SK-N-SH treated with all-trans-retinoic acid at 6 μM for 48 hours (cell line): ENCODE data around the gene GCNT2.

Source experiments
- ATAC-seq: fragments of 200-7000 bp; cut with Tn5 transposase; 3 replicates; pipeline ENCODE4 v1.9.1; 2020; ENCODE audit warnings: mild to moderate bottlenecking, moderate library complexity
- ARNTL ChIP-seq: fragments of 450-650 bp; formaldehyde crosslinking; IDR thresholded peaks from 2 replicates; pipeline ENCODE4 v1.5.0; 2020; ENCODE audit warnings: low read depth, mild to moderate bottlenecking, moderate library complexity, borderline replicate concordance
- BACH2 ChIP-seq: fragments of 250-450 bp; sonication (Bioruptor Pico); IDR thresholded peaks from 2 replicates; pipeline ENCODE4 v1.9.0; 2021; ENCODE audit warnings: mild to moderate bottlenecking, borderline replicate concordance
- CSDC2 ChIP-seq: fragments of 250-450 bp; sonication (Bioruptor Pico); IDR thresholded peaks from 2 replicates; pipeline ENCODE4 v1.5.0; 2020; ENCODE audit warnings: mild to moderate bottlenecking, moderate library complexity
- ESRRG ChIP-seq: fragments of 250-450 bp; sonication (Bioruptor Pico); IDR thresholded peaks from 2 replicates; pipeline ENCODE4 v1.6.1; 2021; ENCODE audit warnings: mild to moderate bottlenecking
- GLIS3 ChIP-seq: fragments of 250-450 bp; sonication (Bioruptor Pico); IDR thresholded peaks from 2 replicates; pipeline ENCODE4 v1.5.0; 2020; ENCODE audit warnings: mild to moderate bottlenecking, moderate library complexity
- ISL1 ChIP-seq: fragments of 250-450 bp; sonication (Bioruptor Pico); IDR thresholded peaks from 2 replicates; pipeline ENCODE4 v2.1.2; 2022; ENCODE audit warnings: mild to moderate bottlenecking, moderate library complexity
- OSR1 ChIP-seq: fragments of 250-450 bp; sonication (Bioruptor Pico); IDR thresholded peaks from 2 replicates; pipeline ENCODE4 v1.8.0; 2022; ENCODE audit warnings: moderate library complexity, mild to moderate bottlenecking, inconsistent platforms
- PATZ1 ChIP-seq: fragments of 250-450 bp; sonication (Bioruptor Pico); IDR thresholded peaks from 2 replicates; pipeline ENCODE4 v1.8.0; 2020; ENCODE audit warnings: mild to moderate bottlenecking, moderate library complexity, borderline replicate concordance
- POU6F1 ChIP-seq: fragments of 250-450 bp; sonication (Bioruptor Pico); IDR thresholded peaks from 2 replicates; pipeline ENCODE4 v1.8.0; 2021; ENCODE audit warnings: low read depth, mild to moderate bottlenecking, moderate library complexity, borderline replicate concordance
- PPARA ChIP-seq: fragments of 250-450 bp; sonication (Bioruptor Pico); IDR thresholded peaks from 2 replicates; pipeline ENCODE4 v1.5.0; 2020; ENCODE audit warnings: mild to moderate bottlenecking, borderline replicate concordance
- RARB ChIP-seq: fragments of 250-450 bp; sonication (Bioruptor Pico); IDR thresholded peaks from 2 replicates; pipeline ENCODE4 v1.8.0; 2021; ENCODE audit warnings: mild to moderate bottlenecking, moderate library complexity
- SNAI2 ChIP-seq: fragments of 250-450 bp; sonication (Bioruptor Pico); IDR thresholded peaks from 2 replicates; pipeline ENCODE4 v1.5.0; 2020; ENCODE audit warnings: mild to moderate bottlenecking, moderate library complexity
- TCF4 ChIP-seq: fragments of 250-450 bp; sonication (Bioruptor Pico); IDR thresholded peaks from 2 replicates; pipeline ENCODE4 v1.8.0; 2021; ENCODE audit warnings: mild to moderate bottlenecking, moderate library complexity, borderline replicate concordance
- TOX ChIP-seq: fragments of 250-450 bp; sonication (Bioruptor Pico); IDR thresholded peaks from 2 replicates; pipeline ENCODE4 v1.8.0; 2021; ENCODE audit warnings: mild to moderate bottlenecking, moderate library complexity, borderline replicate concordance
- TSHZ2 ChIP-seq: fragments of 250-450 bp; sonication (Bioruptor Pico); IDR thresholded peaks from 2 replicates; pipeline ENCODE4 v1.5.0; 2020; ENCODE audit warnings: mild to moderate bottlenecking, moderate library complexity
- ZFP3 ChIP-seq: fragments of 250-450 bp; sonication (Bioruptor Pico); IDR thresholded peaks from 2 replicates; pipeline ENCODE4 v1.5.0; 2020; ENCODE audit warnings: mild to moderate bottlenecking, moderate library complexity
- ZFP30 ChIP-seq: fragments of 450-650 bp; formaldehyde crosslinking; IDR thresholded peaks from 2 replicates; pipeline ENCODE4 v1.5.0; 2022; ENCODE audit warnings: mild to moderate bottlenecking, moderate library complexity
- ZNF565 ChIP-seq: fragments of 450-650 bp; formaldehyde crosslinking; conservative IDR thresholded peaks from 2 replicates; pipeline ENCODE4 v1.5.0; 2020; ENCODE audit warnings: low read depth, mild to moderate bottlenecking, moderate library complexity
- ZNF70 ChIP-seq: fragments of 450-650 bp; formaldehyde crosslinking; IDR thresholded peaks from 2 replicates; pipeline ENCODE4 v1.5.0; 2020; ENCODE audit warnings: mild to moderate bottlenecking, moderate library complexity
- ZNF8 ChIP-seq: fragments of 450-650 bp; formaldehyde crosslinking; IDR thresholded peaks from 2 replicates; pipeline ENCODE4 v1.5.0; 2020; ENCODE audit warnings: mild to moderate bottlenecking, moderate library complexity
- TF ChIP-seq, protein P1 (sequence below): fragments of 250-450 bp; sonication (Bioruptor Pico); IDR thresholded peaks from 2 replicates; pipeline ENCODE4 v1.5.1; 2020; ENCODE audit warnings: low read depth, mild to moderate bottlenecking, moderate library complexity

GCNT2 gene

GRCh38 chr6:10521104-10521808 is at the start of gene GCNT2:
TSS of gene GCNT2 (plus strand) at chr6:10521351. CDS start at chr6:10528912, 7,561 bp downstream.
- peak; percentile 55 for ATAC-seq
- TF ChIP-seq ESRRG (CRISPR knock-in tag), result no peak
- no peak for TF ChIP-seq BACH2 (CRISPR knock-in tag)
- no peak for TF ChIP-seq POU6F1 (CRISPR knock-in tag)
- no peak for TF ChIP-seq PPARA
- no peak for TF ChIP-seq PATZ1
- no peak for TF ChIP-seq TCF4 (CRISPR knock-in tag)

GRCh38 chr6:10472634-10473033 is 48.5 kb upstream of the GCNT2 start:
- no peak for ATAC-seq
- TF ChIP-seq ESRRG (CRISPR knock-in tag) (no peak), PPARA (no peak), ZNF70 (CRISPR knock-in tag) (no peak), ZFP30 (no peak), ZNF565 (CRISPR knock-in tag) (no peak), CSDC2 (CRISPR knock-in tag) (no peak), ZFP3 (no peak), RARB (CRISPR knock-in tag) (no peak), ARNTL (CRISPR knock-in tag) (no peak), GLIS3 (CRISPR knock-in tag) (no peak), ISL1 (CRISPR knock-in tag) (no peak), TSHZ2 (CRISPR knock-in tag) (no peak), ZNF8 (CRISPR knock-in tag) (no peak), OSR1 (CRISPR knock-in tag) (no peak), TCF4 (CRISPR knock-in tag) (no peak), TOX (CRISPR knock-in tag) (no peak), POU6F1 (CRISPR knock-in tag) (no peak), SNAI2 (CRISPR knock-in tag) (no peak)
- TF ChIP-seq, protein P1, sequence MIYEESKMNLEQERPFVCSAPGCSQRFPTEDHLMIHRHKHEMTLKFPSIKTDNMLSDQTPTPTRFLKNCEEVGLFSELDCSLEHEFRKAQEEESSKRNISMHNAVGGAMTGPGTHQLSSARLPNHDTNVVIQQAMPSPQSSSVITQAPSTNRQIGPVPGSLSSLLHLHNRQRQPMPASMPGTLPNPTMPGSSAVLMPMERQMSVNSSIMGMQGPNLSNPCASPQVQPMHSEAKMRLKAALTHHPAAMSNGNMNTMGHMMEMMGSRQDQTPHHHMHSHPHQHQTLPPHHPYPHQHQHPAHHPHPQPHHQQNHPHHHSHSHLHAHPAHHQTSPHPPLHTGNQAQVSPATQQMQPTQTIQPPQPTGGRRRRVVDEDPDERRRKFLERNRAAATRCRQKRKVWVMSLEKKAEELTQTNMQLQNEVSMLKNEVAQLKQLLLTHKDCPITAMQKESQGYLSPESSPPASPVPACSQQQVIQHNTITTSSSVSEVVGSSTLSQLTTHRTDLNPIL (CRISPR knock-in tag), result no peak
